ENCODE measurements around the gene CSTPP1.

GRCh38 chr11:46890665-46891064 lies 45.9 kb upstream of the CSTPP1 start:
- TF ChIP-seq CTCF (IDR thresholded peaks at IDR 0.05; ENCODE audit: insufficient read depth, low read depth, low read length) (no peak), EZH2 (IDR thresholded peaks at IDR 0.05; ENCODE audit: insufficient read depth, low read length) (no peak)
